IMR-90 (cell line): ENCODE measurements around the gene SPATA13. TPM values are rescaled to one million over a fixed set of nuclear protein-coding genes. Genes with fewer than 3 reads are reported as not detected.

Experiments used
- ATAC-seq: fragments of 200-7000 bp; cut with Tn5 transposase; 2 replicates; pipeline ENCODE4 v1.9.1; 2020; ENCODE audit warnings: low read depth, mild to moderate bottlenecking, moderate library complexity
- BruUV-seq: library from RNA; stranded (reverse); fragments of 400-500 nt; replicated peaks from 2 replicates; lab custom pipeline; 2021; lab: Mats Ljungman, UMichigan
- CTCF ChIA-PET: fragments of 300-600 bp; formaldehyde crosslinking; extraction: SDS; loops from one replicate; lab custom pipeline; 2021; ENCODE audit warnings: antibody characterized with exemption; lab: Yijun Ruan, JAX
- POLR2A ChIA-PET: fragments of 300-600 bp; sonication (Branson Sonifier 250); formaldehyde crosslinking; loops from one replicate; lab custom pipeline; 2022; ENCODE audit warnings: antibody characterized with exemption; ENCODE audit not compliant: unreplicated experiment; lab: Charles Lee
- DNase-seq: peaks from one replicate; pipeline ENCODE4 v3.0.0; 2013
- H2AFZ ChIP-seq: replicated peaks from 2 replicates; pipeline ENCODE3; 2013; ENCODE audit warnings: low read length, mild to moderate bottlenecking; ENCODE audit not compliant: poor library complexity
- H2AK5ac ChIP-seq: 2 replicates; pipeline ENCODE4 v1.6.1; 2013; ENCODE audit warnings: low read depth, low read length, inconsistent platforms
- H2AK9ac ChIP-seq: replicated peaks from 2 replicates; pipeline ENCODE3; 2013; ENCODE audit warnings: mild to moderate bottlenecking, low read depth, low read length, moderate library complexity; ENCODE audit not compliant: poor library complexity
- H2BK120ac ChIP-seq: 2 replicates; pipeline ENCODE4 v1.6.1; 2013; ENCODE audit warnings: low read depth, low read length, inconsistent platforms
- H2BK15ac ChIP-seq: 3 replicates; pipeline ENCODE4 v1.6.1; 2013; ENCODE audit warnings: low read depth, low read length, inconsistent platforms
- H2BK20ac ChIP-seq: 2 replicates; pipeline ENCODE4 v1.6.1; 2013; ENCODE audit warnings: low read depth, mild to moderate bottlenecking, inconsistent platforms, low read length, moderate library complexity
- H2BK5ac ChIP-seq: 2 replicates; pipeline ENCODE4 v1.6.1; 2013; ENCODE audit warnings: mild to moderate bottlenecking, low read depth, low read length, inconsistent platforms; ENCODE audit not compliant: poor library complexity, severe bottlenecking
- H3K14ac ChIP-seq: replicated peaks from 2 replicates; pipeline ENCODE4 v1.6.1; 2013; ENCODE audit warnings: low read depth, low read length, inconsistent platforms
- H3K18ac ChIP-seq: 2 replicates; pipeline ENCODE4 v1.6.1; 2013; ENCODE audit warnings: low read depth, low read length, control low read depth
- H3K23ac ChIP-seq: 2 replicates; pipeline ENCODE4 v1.6.1; 2013; ENCODE audit warnings: low read depth, low read length, inconsistent platforms
- H3K27ac ChIP-seq: 2 replicates; pipeline ENCODE4 v1.5.1; 2013; ENCODE audit warnings: mild to moderate bottlenecking, control low read depth, low read length; ENCODE audit not compliant: insufficient read depth
- H3K27me3 ChIP-seq: 2 replicates; pipeline ENCODE4 v1.6.1; 2013; ENCODE audit warnings: low read length; ENCODE audit not compliant: control insufficient read depth, insufficient read depth
- H3K36me3 ChIP-seq: 2 replicates; pipeline ENCODE4 v1.6.1; 2013; ENCODE audit warnings: low read length, mixed read lengths; ENCODE audit not compliant: control insufficient read depth, insufficient read depth
- H3K4ac ChIP-seq: 2 replicates; pipeline ENCODE4 v1.6.1; 2013; ENCODE audit warnings: low read depth, low read length, inconsistent platforms
- H3K4me1 ChIP-seq: 2 replicates; pipeline ENCODE4 v1.6.1; 2013; ENCODE audit warnings: low read length, mixed read lengths; ENCODE audit not compliant: control insufficient read depth, insufficient read depth
- H3K4me2 ChIP-seq: 2 replicates; pipeline ENCODE4 v1.6.1; 2013; ENCODE audit warnings: low read depth, mild to moderate bottlenecking, control low read depth, low read length, moderate library complexity
- H3K4me3 ChIP-seq: 2 replicates; pipeline ENCODE4 v1.5.1; 2013; ENCODE audit warnings: low read depth, mild to moderate bottlenecking, control low read depth, low read length, moderate library complexity; ENCODE audit not compliant: insufficient read depth
- H3K56ac ChIP-seq: 2 replicates; pipeline ENCODE4 v1.6.1; 2013; ENCODE audit warnings: low read length, inconsistent platforms; ENCODE audit not compliant: insufficient read depth; ENCODE audit errors: extremely low read depth
- H3K79me1 ChIP-seq, 2 experiments: 2 replicates each; pipeline ENCODE4 v1.6.1; 2013; ENCODE audit warnings: low read length in 2 of 2, inconsistent platforms in 1 of 2, low read depth in 1 of 2
- H3K9ac ChIP-seq: 2 replicates; pipeline ENCODE4 v1.6.1; 2013; ENCODE audit warnings: low read depth, low read length, control low read depth
- H3K9me1 ChIP-seq: 2 replicates; pipeline ENCODE4 v1.6.1; 2013; ENCODE audit warnings: low read length, inconsistent platforms; ENCODE audit not compliant: insufficient read depth
- H3K9me3 ChIP-seq: 2 replicates; pipeline ENCODE4 v1.6.1; 2013; ENCODE audit warnings: low read length; ENCODE audit not compliant: control insufficient read depth, insufficient read depth
- H4K20me1 ChIP-seq: 2 replicates; pipeline ENCODE4 v1.6.1; 2013; ENCODE audit warnings: low read length, inconsistent platforms; ENCODE audit not compliant: insufficient read depth
- H4K5ac ChIP-seq: 2 replicates; pipeline ENCODE4 v1.6.1; 2013; ENCODE audit warnings: mild to moderate bottlenecking, low read depth, low read length, control low read depth
- H4K8ac ChIP-seq, 2 experiments: 2 replicates each; pipeline ENCODE4 v1.6.1; 2013; ENCODE audit warnings: low read depth in 2 of 2, low read length in 2 of 2, control low read depth in 1 of 2, inconsistent platforms in 1 of 2
- H4K91ac ChIP-seq: 2 replicates; pipeline ENCODE4 v1.6.1; 2013; ENCODE audit warnings: low read depth, low read length, inconsistent platforms; ENCODE audit not compliant: insufficient read depth
- BHLHE40 ChIP-seq: fragments of 150-350 bp; IDR thresholded peaks from 2 replicates; pipeline ENCODE4 v1.6.1; 2016; ENCODE audit warnings: mild to moderate bottlenecking, low read depth, low read length
- CEBPB ChIP-seq: IDR thresholded peaks from 2 replicates; pipeline ENCODE4 v1.6.1; 2012; ENCODE audit warnings: low read depth, low read length, improper control_type of control experiment
- FOS ChIP-seq: fragments of 150-350 bp; IDR thresholded peaks from 2 replicates; pipeline ENCODE4 v1.6.1; 2016; ENCODE audit warnings: low read depth, low read length
- MAZ ChIP-seq: IDR thresholded peaks from 2 replicates; pipeline ENCODE4 v1.6.1; 2012; ENCODE audit warnings: low read depth, mild to moderate bottlenecking, low read length, improper control_type of control experiment, moderate library complexity, borderline replicate concordance
- MXI1 ChIP-seq: IDR thresholded peaks from 2 replicates; pipeline ENCODE4 v1.6.1; 2012; ENCODE audit warnings: low read depth, mild to moderate bottlenecking, low read length, moderate library complexity, borderline replicate concordance
- POLR2A ChIP-seq: IDR thresholded peaks from 2 replicates; pipeline ENCODE4 v1.6.1; 2012; ENCODE audit warnings: mild to moderate bottlenecking, low read depth, low read length
- RAD21 ChIP-seq: IDR thresholded peaks from 2 replicates; pipeline ENCODE4 v1.6.1; 2012; ENCODE audit warnings: low read length, improper control_type of control experiment
- RCOR1 ChIP-seq: IDR thresholded peaks from 2 replicates; pipeline ENCODE4 v1.6.1; 2012; ENCODE audit warnings: mild to moderate bottlenecking, low read length, improper control_type of control experiment; ENCODE audit not compliant: insufficient replicate concordance
- RFX5 ChIP-seq: IDR thresholded peaks from 2 replicates; pipeline ENCODE4 v1.8.0; 2012; ENCODE audit warnings: low read depth, mild to moderate bottlenecking, low read length, moderate library complexity
- SMC3 ChIP-seq: fragments of 150-350 bp; IDR thresholded peaks from 2 replicates; pipeline ENCODE4 v1.6.1; 2016; ENCODE audit warnings: low read depth, mild to moderate bottlenecking, antibody characterized with exemption, low read length, moderate library complexity
- WGBS, 2 experiments: methylation state at CpG; one replicate each; pipeline versions ENCODE4 v1.1.5 to v1.1.7; 2013; ENCODE audit warnings: missing lambda C conversion rate in 2 of 2; ENCODE audit not compliant: insufficient read length in 1 of 2; ENCODE audit errors: extremely low coverage in 2 of 2; 5-methylcytosine and 5-hydroxymethylcytosine counted together
- dilution Hi-C: fragments of 300-500 bp; cut with HindIII; formaldehyde crosslinking; loops from one replicate; pipeline ENCODE4 v1.14.3; 2018; ENCODE audit warnings: low sequenced_read_pairs; ENCODE audit not compliant: unreplicated experiment
- in situ Hi-C: fragments of 300-500 bp; cut with MboI; formaldehyde crosslinking; loops from 3 replicates; pipeline ENCODE4 v1.14.3; 2019; ENCODE audit warnings: low sequenced_read_pairs, inconsistent platforms, mixed read lengths
- intact Hi-C: fragments of 100-400 bp; cut with micrococcal nuclease; formaldehyde crosslinking; loops from 2 replicates; pipeline ENCODE4 v1.10.0; 2022
- polyA plus RNA-seq, 3 experiments: library from polyadenylated mRNA; depleted of rRNA; stranded (reverse); fragments of >200 nt; gene quantifications; 2 replicates each; pipeline ENCODE4 v1.2.3, GENCODE V29; 2012; ENCODE audit warnings: low replicate concordance in 1 of 3
- total RNA-seq: library from RNA; depleted of rRNA; stranded (reverse); fragments of >200 nt; gene quantifications from 2 replicates; pipeline ENCODE4 v1.2.3, GENCODE V29; 2012
- TF ChIP-seq, protein P1 (sequence below): conservative IDR thresholded peaks from 2 replicates; pipeline ENCODE4 v1.5.1; 2012; ENCODE audit warnings: mild to moderate bottlenecking, low read depth, low read length, improper control_type of control experiment
- TF ChIP-seq, protein P2 (sequence below): fragments of 150-350 bp; IDR thresholded peaks from 2 replicates; pipeline ENCODE4 v1.6.1; 2016; ENCODE audit warnings: low read depth, mild to moderate bottlenecking, low read length, moderate library complexity, borderline replicate concordance

SPATA13 gene
- total and polyA plus RNA-seq, 2 of the 4 experiments (the other 2 are of a cell fraction) = 10.5 to 12.5 TPM

DNA sequence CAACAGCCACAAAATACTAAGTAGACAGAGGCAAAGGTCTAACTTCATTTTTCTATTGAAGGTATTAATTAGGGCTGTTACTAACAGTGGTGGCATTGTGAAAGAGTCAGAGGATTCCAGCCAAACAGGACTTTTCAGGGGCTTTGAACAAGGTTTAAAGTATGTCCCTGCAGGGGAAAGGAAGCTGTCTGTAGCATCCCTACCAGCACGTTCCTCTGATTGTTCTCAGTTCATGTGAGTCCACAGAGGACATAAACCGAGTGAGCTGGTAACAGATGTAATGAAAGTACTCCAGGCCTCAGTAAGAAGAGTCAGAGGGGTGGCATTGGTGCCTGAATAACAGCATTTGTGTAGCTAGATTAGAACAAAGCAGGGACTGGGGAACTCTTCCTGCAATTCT, 15.3 kb upstream of the SPATA13 start:
- dilution Hi-C loops = no loop called here
- Histone ChIP-seq H3K14ac (peak overlapping the region; percentile 10; the same call in 1 of the 2 replicates), H3K56ac (no peak overlapping the region), H3K4ac (peak overlapping the region; percentile 64), H2AFZ (no peak overlapping the region), H3K23ac (peak overlapping the region; percentile 41; the same call in 1 of the 2 replicates), H4K8ac (peak overlapping the region in 1 of 2 experiments; percentile 23; a peak in 1 of 4 replicates), H3K27ac (no peak overlapping the region), H4K91ac (peak overlapping the region; percentile 36; the same call in 1 of the 2 replicates), H4K20me1 (no peaks in the 10 kb centered on the region), H3K4me2 (no peak overlapping the region), H2AK9ac (no peak overlapping the region), H3K9me3 (no peaks in the 10 kb centered on the region), H4K5ac (peak overlapping the region; percentile 14; the same call in 1 of the 2 replicates), H2BK15ac (peak overlapping the region; percentile 86; the same call in 2 of the 3 replicates), H2BK5ac (no peak overlapping the region), H2BK120ac (peak overlapping the region; percentile 79), H2BK20ac (peak overlapping the region; percentile 79; the same call in 1 of the 2 replicates), H3K27me3 (no peaks in the 10 kb centered on the region), H3K36me3 (no peaks in the 10 kb centered on the region), H3K79me1 (peaks cover 6 to 16% of the 10 kb centered on the region in 2 experiments; a peak in 3 of 4 replicates), H3K18ac (peak overlapping the region; percentile 2; the same call in 1 of the 2 replicates), H3K4me1 (peaks cover 25% of the 10 kb centered on the region), H2AK5ac (peak overlapping the region; percentile 85; the same call in 1 of the 2 replicates), H3K4me3 (no peak overlapping the region), H3K9me1 (peaks cover 15% of the 10 kb centered on the region), H3K9ac (no peak overlapping the region)
- ChIA-PET CTCF (interaction anchor here (0.5 to 0.8 kb wide), 2 partner anchors 10 to 72 kb away, joined by 3 read pairs; no protein-coding TSS in a partner anchor), POLR2A (no interaction called here)
- intact Hi-C loops = loop anchor here (5.0 kb wide), 2 partner anchors 93 to 113 kb away; no protein-coding TSS in a partner anchor
- ATAC-seq (no peak), DNase-seq (no peak)
- in situ Hi-C loops = no loop called here
- TF ChIP-seq BHLHE40 (no peak), MAZ (no peak), RAD21 (no peak), SMC3 (no peak), RFX5 (no peak), CEBPB (no peak), FOS (no peak), RCOR1 (no peak), POLR2A (no peak), MXI1 (no peak)
- TF ChIP-seq, protein P1, sequence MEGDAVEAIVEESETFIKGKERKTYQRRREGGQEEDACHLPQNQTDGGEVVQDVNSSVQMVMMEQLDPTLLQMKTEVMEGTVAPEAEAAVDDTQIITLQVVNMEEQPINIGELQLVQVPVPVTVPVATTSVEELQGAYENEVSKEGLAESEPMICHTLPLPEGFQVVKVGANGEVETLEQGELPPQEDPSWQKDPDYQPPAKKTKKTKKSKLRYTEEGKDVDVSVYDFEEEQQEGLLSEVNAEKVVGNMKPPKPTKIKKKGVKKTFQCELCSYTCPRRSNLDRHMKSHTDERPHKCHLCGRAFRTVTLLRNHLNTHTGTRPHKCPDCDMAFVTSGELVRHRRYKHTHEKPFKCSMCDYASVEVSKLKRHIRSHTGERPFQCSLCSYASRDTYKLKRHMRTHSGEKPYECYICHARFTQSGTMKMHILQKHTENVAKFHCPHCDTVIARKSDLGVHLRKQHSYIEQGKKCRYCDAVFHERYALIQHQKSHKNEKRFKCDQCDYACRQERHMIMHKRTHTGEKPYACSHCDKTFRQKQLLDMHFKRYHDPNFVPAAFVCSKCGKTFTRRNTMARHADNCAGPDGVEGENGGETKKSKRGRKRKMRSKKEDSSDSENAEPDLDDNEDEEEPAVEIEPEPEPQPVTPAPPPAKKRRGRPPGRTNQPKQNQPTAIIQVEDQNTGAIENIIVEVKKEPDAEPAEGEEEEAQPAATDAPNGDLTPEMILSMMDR = no peak
- TF ChIP-seq, protein P2, sequence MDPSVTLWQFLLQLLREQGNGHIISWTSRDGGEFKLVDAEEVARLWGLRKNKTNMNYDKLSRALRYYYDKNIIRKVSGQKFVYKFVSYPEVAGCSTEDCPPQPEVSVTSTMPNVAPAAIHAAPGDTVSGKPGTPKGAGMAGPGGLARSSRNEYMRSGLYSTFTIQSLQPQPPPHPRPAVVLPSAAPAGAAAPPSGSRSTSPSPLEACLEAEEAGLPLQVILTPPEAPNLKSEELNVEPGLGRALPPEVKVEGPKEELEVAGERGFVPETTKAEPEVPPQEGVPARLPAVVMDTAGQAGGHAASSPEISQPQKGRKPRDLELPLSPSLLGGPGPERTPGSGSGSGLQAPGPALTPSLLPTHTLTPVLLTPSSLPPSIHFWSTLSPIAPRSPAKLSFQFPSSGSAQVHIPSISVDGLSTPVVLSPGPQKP = no peak
- 50% methylated on average over 2 of the region's 2 CpGs; no CpG with 5 or more reads in 1 of the 2 experiments for WGBS, 2 experiments
- no TSS peak for BruUV-seq
